HG02571 (cell line): Measurements from ENCODE around the gene PRR14.
"Not testable (repeated sequence)": the region's sequence is repeated elsewhere in the genome, so short reads cannot be mapped to it uniquely, and the experiment has no call there.

Source experiments
- ATAC-seq: cut with Tn5 transposase; IDR thresholded peaks from one replicate; pipeline ENCODE4 v1.9.1; 2021; ENCODE audit warnings: mild to moderate bottlenecking, moderate library complexity; ENCODE audit not compliant: unreplicated experiment

The PRR14 gene

DNA sequence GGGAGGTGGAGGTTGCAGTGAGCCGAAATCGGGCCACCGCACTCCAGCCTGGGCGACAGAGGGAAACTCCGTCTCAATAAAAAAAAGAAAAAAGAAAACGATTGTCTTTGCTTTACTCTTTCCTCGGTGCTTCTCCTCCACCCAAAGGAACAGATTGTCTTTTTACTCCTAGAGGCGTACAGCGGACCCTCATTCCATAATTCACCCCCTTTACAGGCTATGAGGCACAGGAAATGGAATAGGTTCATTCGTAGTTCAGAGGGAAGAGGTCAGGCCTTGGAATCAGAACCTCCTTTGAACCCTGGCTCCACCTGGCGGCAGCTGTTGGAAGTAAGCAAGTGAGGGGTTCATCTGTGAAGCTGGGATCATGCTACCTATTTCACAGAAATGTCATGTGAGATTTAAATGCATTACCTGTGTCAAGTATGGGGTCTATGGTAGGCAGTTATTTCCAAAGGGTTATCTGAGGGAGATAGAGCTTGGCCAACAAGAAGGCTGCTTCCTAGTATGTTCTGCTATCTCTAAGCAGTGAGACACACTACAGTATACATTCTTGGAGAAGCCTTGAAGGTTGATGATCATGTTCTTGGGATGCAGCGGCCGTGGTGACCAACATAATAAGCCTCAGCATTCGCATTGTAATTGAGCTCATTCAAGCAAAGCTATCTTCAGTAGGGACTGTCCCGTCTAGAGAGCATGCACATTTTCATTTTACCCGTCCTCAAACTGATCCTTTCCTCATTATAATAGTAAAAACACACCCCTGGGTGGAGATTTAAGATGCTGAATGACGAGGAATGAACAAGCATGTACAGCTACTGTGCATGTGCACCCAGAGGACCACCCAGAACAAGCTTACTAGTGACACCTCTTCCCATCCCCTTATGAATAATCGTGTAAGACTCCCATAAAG is 21.9 kb upstream of the PRR14 start:
- no peak for ATAC-seq

DNA sequence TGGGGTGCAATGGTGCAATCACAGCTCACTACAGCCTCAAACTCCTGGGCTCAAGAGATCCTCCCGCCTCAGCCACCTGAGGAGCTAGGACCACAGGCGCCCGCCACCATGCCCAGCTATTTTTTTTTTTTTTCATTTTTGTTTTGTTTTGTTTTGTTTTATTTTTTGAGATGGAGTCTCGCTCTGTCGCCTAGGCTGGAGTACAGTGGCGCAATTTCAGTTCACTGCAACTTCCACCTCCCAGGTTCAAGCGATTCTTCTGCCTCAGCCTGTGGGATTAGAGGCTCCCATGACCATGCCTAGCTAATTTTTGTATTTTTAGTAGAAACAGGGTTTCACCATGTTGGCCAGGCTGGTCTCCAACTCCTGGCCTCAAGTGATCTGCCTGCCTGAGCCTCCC is 18.3 kb upstream of the PRR14 start:
- not testable (repeated sequence) for ATAC-seq

DNA sequence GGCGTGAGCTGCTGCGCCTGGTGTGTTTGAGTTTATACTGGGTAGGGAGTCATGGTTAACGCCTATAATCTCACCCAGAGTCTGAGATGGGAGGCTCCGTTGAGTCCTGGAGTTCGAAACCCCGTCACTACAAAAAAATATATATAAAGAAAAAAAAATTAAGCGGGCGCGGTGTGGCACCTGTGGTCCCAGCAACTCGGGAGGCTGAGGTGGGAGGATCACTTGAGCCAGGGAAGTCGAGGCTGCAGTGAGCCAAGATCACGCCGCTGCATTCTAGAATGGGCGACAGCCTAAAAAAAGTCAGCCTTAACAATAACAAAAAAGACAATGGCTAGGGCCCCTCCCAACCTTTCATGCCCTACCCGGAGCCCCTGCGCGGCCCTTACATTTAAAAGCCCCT is 17.2 kb upstream of the PRR14 start:
- ATAC-seq: no peak

GRCh38 chr16:30636599-30636998 is 14.2 kb upstream of the PRR14 start:
- no peak for ATAC-seq

DNA sequence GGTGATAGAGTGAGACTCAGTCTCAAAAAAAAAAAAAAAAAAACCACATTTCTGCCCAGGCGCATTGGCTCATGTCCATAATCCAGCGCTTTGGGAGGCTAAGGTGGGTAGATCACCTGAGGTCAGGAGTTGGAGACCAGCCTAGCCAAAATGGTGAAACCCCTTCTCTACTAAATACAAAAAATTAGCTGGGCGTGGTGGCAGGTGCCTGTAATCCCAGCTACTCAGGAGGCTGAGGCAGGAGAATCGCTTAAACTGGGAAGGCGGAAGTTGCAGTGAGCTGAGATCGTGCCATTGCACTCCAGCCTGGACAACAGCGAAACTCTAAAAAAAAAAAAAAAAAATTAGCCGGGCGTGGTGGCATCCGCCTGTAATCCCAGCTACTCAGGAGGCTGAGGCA is 13.6 kb upstream of the PRR14 start:
- ATAC-seq: not testable (repeated sequence)

DNA sequence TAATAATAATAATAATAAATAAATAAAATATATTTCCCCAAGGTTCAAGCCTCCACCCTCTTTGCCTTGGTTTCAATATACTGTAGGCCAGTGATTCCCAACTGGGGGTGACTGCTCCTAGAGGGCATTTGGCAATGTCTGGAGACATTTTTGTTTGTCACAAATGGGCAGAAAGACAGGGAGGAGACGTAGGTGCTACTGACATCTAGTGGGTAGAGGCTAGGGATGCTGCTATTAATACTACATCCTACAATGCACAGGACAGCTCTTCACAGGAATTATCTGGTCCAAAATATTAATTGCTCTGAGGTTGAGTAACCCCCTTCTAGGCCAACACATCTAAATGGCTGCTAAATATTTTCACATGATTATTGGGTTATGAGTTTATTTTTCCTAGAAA is 12.8 kb upstream of the PRR14 start:
- ATAC-seq: no peak

GRCh38 chr16:30641378-30641982 is 9.3 kb upstream of the PRR14 start:
- ATAC-seq: no peak

DNA sequence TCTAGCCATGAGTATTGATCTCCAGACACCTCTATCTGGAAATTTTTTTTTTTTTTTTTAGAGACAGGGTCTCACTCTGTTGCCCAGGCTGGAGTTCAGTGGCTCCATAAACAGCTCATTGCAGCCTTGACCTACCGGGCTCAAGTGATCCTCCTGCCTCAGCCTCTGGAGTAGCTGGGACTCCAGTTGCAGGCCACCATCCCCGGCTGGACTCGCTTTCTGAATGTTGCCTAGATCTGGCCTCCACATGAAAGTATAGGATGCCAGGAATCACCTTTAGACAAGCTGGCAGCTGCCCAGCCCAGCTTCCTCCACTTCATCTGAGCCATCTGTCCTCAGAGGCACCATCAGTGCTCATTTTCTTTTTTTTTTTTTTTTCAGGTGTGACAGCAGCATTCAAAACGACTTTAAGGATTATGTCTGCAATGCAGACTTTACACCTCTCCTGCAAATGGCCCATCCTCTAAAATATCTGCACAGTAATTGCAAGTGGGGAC is 6.4 kb upstream of the PRR14 start:
- ATAC-seq: no peak

- no peak for ATAC-seq
Observed at GRCh38 chr16:30645727-30646126, 5.0 kb upstream of the PRR14 start.

DNA sequence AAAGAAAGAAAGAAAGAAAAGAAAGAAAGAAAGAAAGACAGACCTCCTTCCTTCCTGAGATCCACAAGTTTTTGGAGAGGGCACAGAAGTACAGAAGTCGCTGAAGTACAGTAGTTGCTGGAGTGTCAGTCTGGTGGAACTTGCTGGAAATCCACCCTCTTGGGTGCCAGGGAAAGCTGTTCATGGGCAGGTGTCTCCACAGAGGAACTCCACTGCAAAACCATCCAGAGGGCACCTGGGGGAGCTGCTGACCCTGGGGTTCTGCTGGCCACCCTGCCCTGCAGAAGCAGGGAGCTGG is 3.5 kb upstream of the PRR14 start:
- no peak for ATAC-seq

DNA sequence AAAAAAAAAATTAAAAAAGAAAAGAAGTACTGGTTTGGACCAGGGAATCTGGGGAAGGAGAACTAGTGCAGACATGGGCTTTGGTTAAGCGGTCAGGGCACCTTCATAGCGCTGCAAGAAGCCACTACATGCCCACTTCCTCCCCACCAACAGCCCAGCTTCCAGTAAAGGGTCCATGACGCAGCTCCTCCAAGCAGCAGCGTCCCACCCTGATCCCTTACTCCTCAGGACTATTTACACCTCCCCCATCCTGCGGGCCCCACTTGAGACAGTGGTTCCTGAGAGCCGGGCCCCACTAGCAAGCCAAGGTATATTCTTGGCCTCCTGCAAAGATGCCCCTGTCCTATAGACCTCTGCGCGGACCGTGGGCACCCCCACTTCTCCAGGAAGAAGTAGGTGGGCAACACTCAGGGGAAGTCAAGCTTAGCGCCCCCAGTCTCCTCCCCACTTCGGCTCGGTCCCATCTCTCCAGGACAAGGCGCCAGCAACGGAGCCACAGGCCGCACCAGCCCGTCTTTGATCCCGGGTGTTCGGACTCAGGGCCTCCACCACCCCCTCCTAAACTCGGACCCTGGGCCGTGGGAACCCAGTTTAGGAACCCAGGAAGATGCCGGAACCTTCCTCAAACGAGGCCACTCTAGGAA is 913 bp upstream of the PRR14 start:
- ATAC-seq: no peak

DNA sequence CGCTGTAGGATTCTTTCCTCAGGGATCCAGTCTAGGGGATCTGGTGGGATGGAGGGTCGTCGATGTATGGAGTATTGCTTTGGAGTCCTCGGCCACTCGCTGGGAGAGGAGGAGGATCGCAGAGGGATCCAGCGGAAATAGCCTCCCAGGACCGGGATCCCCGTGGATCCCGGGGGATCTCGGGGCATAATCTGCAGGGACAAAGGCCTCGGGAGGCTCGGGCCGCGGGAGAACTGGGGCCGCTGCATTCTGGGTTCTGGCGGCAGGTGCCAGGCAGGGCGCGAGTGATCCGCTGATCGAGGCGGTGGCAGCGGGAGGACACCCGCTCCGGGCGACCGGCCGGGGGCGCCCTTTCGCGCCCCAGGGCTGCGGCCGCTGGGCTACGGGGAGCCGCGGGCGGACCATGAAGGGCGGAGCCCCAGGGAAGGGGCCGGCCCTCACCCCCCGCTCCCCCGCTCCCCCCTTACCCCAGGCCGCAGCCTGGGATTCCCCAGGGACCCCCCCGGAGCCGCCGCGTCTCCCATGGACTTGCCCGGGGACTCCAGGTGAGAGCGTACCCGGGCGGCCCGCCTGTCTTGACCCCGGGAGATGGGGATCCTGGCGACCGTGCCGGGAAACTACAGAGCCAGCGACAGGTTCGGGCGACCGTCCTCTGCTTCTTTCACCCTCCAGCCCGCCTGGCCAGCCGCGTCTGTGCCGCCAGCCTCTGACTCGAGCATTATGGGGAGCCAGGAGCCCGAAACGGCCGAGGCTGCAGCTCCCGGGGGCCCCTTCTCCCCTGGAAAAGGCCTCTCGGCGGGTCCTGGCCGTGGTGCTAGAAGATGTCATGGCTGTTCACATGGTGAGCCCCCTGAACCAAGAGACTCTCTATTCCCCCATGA is 604 bp downstream of the PRR14 start:
- peak; percentile 46 for ATAC-seq

- ATAC-seq: no peak
Observed at GRCh38 chr16:30652005-30652296, 1.2 kb downstream of the PRR14 start.

GRCh38 chr16:30652718-30653117 is 2.0 kb downstream of the PRR14 start:
- no peak for ATAC-seq

DNA sequence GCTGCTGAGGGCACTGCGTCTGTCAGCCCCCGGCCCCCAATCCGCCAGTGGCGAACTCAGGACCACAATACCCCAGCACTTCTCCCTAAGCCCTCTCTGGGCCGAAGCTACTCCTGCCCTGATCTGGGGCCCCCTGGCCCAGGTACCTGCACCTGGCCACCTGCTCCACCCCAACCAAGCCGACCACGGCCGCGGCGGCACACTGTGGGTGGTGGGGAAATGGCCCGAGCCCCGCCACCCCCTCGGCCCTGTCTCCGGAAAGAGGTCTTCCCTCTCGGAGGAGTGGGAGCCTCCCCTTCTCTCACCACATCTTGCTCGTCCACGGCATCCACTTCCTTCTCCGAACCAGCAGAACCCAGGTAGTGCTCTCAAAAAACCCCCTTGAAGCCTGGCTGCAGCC is 4.1 kb downstream of the PRR14 start:
- no peak for ATAC-seq

- no peak for ATAC-seq
Observed at GRCh38 chr16:30655815-30656347, 5.1 kb downstream of the PRR14 start.

DNA sequence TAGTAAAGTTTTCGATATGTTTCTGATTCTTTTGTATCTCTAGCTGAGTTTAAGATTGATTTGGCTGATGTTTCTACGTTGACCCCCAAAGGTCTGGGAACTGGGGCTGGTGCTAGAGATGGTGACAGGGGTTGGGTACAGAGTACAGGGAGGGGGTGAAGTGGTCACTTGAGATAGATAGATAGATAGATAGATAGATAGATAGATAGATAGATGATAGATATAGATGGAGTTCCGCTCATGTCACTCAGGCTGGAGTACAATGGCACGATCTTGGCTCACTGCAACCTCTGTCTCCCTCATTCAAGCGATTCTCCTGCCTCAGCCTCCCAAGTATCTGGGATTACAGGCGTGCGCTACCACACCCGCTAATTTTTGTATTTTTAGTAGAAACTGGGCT is 5.6 kb downstream of the PRR14 start:
- no peak for ATAC-seq

DNA sequence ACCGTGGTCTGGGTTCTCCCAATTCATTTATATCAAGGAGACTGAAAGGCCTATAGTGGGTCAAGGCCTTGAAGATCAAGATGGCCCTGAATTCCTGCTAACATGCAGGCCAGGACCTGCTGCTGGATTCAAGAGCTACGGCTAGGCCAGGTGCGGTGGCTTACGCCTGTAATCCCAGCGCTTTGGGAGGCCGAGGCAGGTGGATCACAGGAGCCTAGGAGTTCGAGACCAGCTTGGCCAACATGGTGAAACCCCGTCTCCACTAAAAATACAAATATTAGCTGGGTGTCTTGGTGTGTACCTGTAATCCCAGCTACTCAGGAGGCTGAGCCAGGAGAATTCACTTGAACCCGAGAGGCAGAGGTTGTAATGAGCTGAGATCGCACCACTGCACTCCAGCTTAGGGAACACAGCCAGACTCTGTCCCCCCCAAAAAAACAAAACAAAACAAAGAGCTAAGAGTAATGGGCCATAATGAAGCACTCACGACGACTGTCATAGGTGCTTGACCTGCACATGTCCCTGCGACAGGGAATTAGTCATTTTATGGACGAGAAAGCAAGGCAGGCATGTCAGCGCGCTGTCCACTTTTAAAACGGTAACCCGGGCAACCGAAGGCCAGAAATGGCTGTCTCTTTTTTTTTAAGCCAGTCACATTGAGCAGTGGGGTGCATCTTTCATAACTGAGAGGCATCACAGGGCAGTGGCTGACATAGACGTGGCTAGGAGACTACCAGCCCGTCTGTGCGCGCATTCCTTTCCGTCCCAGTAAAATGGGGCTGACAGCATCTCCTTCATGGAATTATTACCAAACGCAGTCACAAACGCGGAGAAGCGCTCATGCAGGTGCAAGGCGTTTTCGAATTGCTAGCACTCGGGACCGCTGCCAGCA is 6.5 kb downstream of the PRR14 start:
- ATAC-seq: no peak

DNA sequence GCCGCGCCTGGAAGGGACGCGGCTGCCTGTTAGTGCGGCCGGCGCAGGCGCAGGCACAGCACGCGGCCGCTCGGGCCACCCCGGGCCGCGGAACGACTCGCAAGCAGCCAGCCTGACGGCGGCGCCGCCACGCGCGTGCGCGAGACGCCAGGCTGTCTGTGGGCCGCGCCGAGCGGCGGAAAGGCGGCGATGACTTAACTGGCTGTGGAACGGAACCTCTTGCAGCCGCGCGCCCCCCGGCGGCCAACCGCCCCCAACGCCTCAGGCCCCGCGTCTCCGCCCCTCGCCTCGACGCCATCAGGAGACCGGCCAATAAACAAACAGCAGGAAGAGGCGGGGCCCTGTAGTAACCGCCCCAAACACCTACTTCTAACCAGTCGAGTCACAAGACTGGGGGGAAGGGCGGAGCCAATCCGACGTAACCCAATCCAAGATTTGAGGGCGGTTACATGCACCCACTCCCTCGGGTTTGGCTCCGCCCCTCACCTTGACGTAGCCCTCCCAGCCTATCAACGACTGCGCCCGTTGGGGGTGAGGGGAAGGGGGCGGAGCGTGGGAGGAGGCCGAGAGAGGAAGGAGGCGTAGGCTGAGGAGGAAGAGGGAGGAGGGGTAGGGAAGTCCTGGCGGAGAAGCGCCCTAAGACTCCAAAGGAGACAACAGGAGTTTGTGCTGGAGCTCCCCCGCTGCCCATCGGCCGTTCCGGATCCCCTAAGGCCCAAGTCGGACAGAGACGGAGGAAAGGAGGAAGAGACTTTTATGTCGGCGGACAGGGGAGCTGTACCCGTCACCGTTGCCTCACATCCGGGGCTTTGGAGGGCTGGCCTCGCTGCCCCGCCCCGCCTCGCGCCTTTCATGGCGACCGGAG is 7.3 kb downstream of the PRR14 start, which contains the start of gene FBRS:
Gene FBRS (plus strand): TSS at position 566 of the 865 bp plus-strand sequence. CDS start 1,088 bp downstream, outside the sequence.
- peak; percentile 64 for ATAC-seq
